ENCODE measurements around the gene VPREB1.

DNA sequence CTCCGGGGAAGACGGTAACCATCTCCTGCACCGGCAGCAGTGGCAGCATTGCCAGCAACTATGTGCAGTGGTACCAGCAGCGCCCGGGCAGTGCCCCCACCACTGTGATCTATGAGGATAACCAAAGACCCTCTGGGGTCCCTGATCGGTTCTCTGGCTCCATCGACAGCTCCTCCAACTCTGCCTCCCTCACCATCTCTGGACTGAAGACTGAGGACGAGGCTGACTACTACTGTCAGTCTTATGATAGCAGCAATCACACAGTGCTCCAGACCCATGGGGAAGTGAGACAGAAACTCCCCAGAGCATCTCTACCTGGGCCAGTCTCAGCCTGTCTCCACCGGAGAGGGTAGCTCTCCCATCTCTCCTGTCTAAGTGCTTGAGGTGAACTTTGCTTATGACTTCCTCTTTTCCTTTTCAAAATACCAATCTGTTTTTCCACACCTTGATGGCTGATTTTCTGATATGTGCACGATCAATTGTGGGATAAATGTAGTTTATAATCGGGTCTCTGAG is 48.5 kb upstream of the VPREB1 start:
- TF ChIP-seq POLR2A (IDR thresholded peaks at IDR 0.05), result no peak
- TF ChIP-seq, protein P1, sequence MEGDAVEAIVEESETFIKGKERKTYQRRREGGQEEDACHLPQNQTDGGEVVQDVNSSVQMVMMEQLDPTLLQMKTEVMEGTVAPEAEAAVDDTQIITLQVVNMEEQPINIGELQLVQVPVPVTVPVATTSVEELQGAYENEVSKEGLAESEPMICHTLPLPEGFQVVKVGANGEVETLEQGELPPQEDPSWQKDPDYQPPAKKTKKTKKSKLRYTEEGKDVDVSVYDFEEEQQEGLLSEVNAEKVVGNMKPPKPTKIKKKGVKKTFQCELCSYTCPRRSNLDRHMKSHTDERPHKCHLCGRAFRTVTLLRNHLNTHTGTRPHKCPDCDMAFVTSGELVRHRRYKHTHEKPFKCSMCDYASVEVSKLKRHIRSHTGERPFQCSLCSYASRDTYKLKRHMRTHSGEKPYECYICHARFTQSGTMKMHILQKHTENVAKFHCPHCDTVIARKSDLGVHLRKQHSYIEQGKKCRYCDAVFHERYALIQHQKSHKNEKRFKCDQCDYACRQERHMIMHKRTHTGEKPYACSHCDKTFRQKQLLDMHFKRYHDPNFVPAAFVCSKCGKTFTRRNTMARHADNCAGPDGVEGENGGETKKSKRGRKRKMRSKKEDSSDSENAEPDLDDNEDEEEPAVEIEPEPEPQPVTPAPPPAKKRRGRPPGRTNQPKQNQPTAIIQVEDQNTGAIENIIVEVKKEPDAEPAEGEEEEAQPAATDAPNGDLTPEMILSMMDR (IDR thresholded peaks at IDR 0.05), result no peak
